GM12878 (cell line): ENCODE measurements around the gene RASL10A. TPM values are rescaled to one million over a fixed set of nuclear protein-coding genes. Genes with fewer than 3 reads are reported as not detected.

Source experiments
- ATAC-seq: fragments of 200-7000 bp; cut with Tn5 transposase; 3 replicates; pipeline ENCODE4 v1.9.1; 2020; ENCODE audit warnings: mild to moderate bottlenecking, moderate library complexity
- BruUV-seq: library from RNA; stranded (reverse); fragments of 400-500 nt; replicated peaks from 2 replicates; lab custom pipeline; 2021; lab: Mats Ljungman, UMichigan
- CTCF ChIA-PET: fragments of 300-600 bp; sonication (Branson Sonifier 250); formaldehyde crosslinking; extraction: SDS; loops from one replicate; lab custom pipeline; 2021; ENCODE audit warnings: inconsistent platforms; lab: Yijun Ruan, JAX
- POLR2A ChIA-PET: fragments of 350-600 bp; formaldehyde crosslinking; extraction: SDS; loops from one replicate; lab custom pipeline; 2021; ENCODE audit warnings: inconsistent platforms; lab: Charles Lee
- RAD21 ChIA-PET: fragments of 300-600 bp; sonication (Branson Sonifier 250); formaldehyde crosslinking; loops from one replicate; lab custom pipeline; 2023; ENCODE audit warnings: antibody characterized with exemption; ENCODE audit not compliant: unreplicated experiment; lab: Charles Lee
- SMC1A ChIA-PET: fragments of 300-600 bp; sonication (Branson Sonifier 250); formaldehyde crosslinking; loops from one replicate; lab custom pipeline; 2023; ENCODE audit not compliant: unreplicated experiment, uncharacterized antibody; lab: Charles Lee
- DNase-seq: peaks from one replicate; pipeline ENCODE4 v3.0.0-alpha.2; 2011; ENCODE audit warnings: low read depth, low spot score
- FAIRE-seq: peaks from 3 replicates; lab custom pipeline; 2011; peaks lifted over from hg19 to GRCh38; lab: Jason Lieb, UNC
- H2AFZ ChIP-seq: 2 replicates; pipeline ENCODE4 v1.6.0; 2011; ENCODE audit warnings: low read depth, low read length, control low read depth; ENCODE audit not compliant: control insufficient read depth
- H3K27ac ChIP-seq: 2 replicates; pipeline ENCODE4 v1.5.1; 2011; ENCODE audit warnings: control low read depth; ENCODE audit not compliant: control insufficient read depth, insufficient read depth
- H3K27me3 ChIP-seq, 2 experiments: replicated peaks in 1 of 2; 2 replicates each; pipeline versions ENCODE4 v1.6.0 to v1.6.1; 2011; ENCODE audit warnings: low read length in 1 of 2; ENCODE audit not compliant: control insufficient read depth in 2 of 2, insufficient read depth in 2 of 2
- H3K36me3 ChIP-seq, 2 experiments: 2 replicates each; pipeline ENCODE4 v1.5.1; 2011; ENCODE audit warnings: low read length in 1 of 2; ENCODE audit not compliant: control insufficient read depth in 2 of 2, insufficient read depth in 2 of 2
- H3K4me1 ChIP-seq: 2 replicates; pipeline ENCODE4 v1.6.1; 2011; ENCODE audit warnings: mild to moderate bottlenecking, low read length, moderate library complexity, mixed read lengths; ENCODE audit not compliant: control insufficient read depth, insufficient read depth
- H3K4me2 ChIP-seq: 2 replicates; pipeline ENCODE4 v1.6.0; 2011; ENCODE audit warnings: control low read depth; ENCODE audit not compliant: control insufficient read depth, insufficient read depth
- H3K4me3 ChIP-seq: fragments of 200-600 bp; sonication (generic); 2 replicates; pipeline ENCODE4 v1.5.1; 2016
- H3K79me2 ChIP-seq: 2 replicates; pipeline ENCODE4 v1.6.0; 2011; ENCODE audit warnings: low read length; ENCODE audit not compliant: control insufficient read depth, insufficient read depth
- H3K9ac ChIP-seq: 2 replicates; pipeline ENCODE4 v1.8.0; 2011; ENCODE audit warnings: low read length, control low read depth, mixed read lengths; ENCODE audit not compliant: control insufficient read depth, insufficient read depth
- H3K9me3 ChIP-seq: replicated peaks from 3 replicates; pipeline ENCODE4 v1.5.1; 2011; ENCODE audit warnings: mild to moderate bottlenecking, low read length; ENCODE audit not compliant: control insufficient read depth, insufficient read depth
- H4K20me1 ChIP-seq: 2 replicates; pipeline ENCODE4 v1.6.0; 2011; ENCODE audit not compliant: control insufficient read depth, insufficient read depth
- CBX3 ChIP-seq: fragments of 200-600 bp; sonication (generic); IDR thresholded peaks from 2 replicates; pipeline ENCODE4 v1.6.1; 2016; ENCODE audit warnings: low read depth, borderline replicate concordance
- CREM ChIP-seq: IDR thresholded peaks from 2 replicates; pipeline ENCODE4 v1.6.1; 2014; ENCODE audit warnings: antibody characterized with exemption, low read depth
- EED ChIP-seq: sonication (generic); IDR thresholded peaks from 2 replicates; pipeline ENCODE4 v1.6.1; 2016; ENCODE audit warnings: antibody characterized with exemption, low read depth
- ESRRA ChIP-seq: IDR thresholded peaks from 2 replicates; pipeline ENCODE4 v1.6.1; 2012; ENCODE audit warnings: mild to moderate bottlenecking, low read length, improper control_type of control experiment
- FOS ChIP-seq: IDR thresholded peaks from 3 replicates; pipeline ENCODE4 v1.6.1; 2011; ENCODE audit warnings: borderline replicate concordance; ENCODE audit not compliant: insufficient read length; ENCODE audit errors: extremely low read depth
- IKZF1 ChIP-seq: fragments of 450-650 bp; conservative IDR thresholded peaks from 2 replicates; pipeline ENCODE4 v1.6.1; 2017; ENCODE audit warnings: antibody characterized with exemption, mild to moderate bottlenecking
- KDM1A ChIP-seq: fragments of 200-600 bp; sonication (generic); IDR thresholded peaks from 2 replicates; pipeline ENCODE4 v1.6.1; 2016; ENCODE audit warnings: borderline replicate concordance
- NKRF ChIP-seq: fragments of 450-650 bp; conservative IDR thresholded peaks from 2 replicates; pipeline ENCODE4 v1.6.1; 2017; ENCODE audit warnings: mild to moderate bottlenecking, moderate library complexity
- NR2C2 ChIP-seq: IDR thresholded peaks from 2 replicates; pipeline ENCODE4 v1.6.1; 2011; ENCODE audit warnings: borderline replicate concordance, low read depth; ENCODE audit not compliant: control insufficient read depth, insufficient read length
- POLR2AphosphoS2 ChIP-seq: IDR thresholded peaks from 2 replicates; pipeline ENCODE4 v1.6.1; 2011; ENCODE audit warnings: low read depth, mild to moderate bottlenecking, low read length, improper control_type of control experiment, moderate library complexity
- RAD21 ChIP-seq: IDR thresholded peaks from 2 replicates; pipeline ENCODE4 v1.6.1; 2011; ENCODE audit warnings: mild to moderate bottlenecking, low read depth, low read length, moderate library complexity; ENCODE audit not compliant: insufficient read depth
- STAT1 ChIP-seq: fragments of 450-650 bp; conservative IDR thresholded peaks from 2 replicates; pipeline ENCODE4 v1.6.1; 2014; ENCODE audit warnings: antibody characterized with exemption, mild to moderate bottlenecking
- USF1 ChIP-seq: IDR thresholded peaks from 2 replicates; pipeline ENCODE4 v1.6.1; 2011; ENCODE audit warnings: borderline replicate concordance, low read depth, mild to moderate bottlenecking, moderate library complexity, mixed read lengths, low read length; ENCODE audit not compliant: insufficient read depth; ENCODE audit errors: extremely low read length
- WRNIP1 ChIP-seq: IDR thresholded peaks from 2 replicates; pipeline ENCODE4 v1.6.1; 2011; ENCODE audit warnings: low read depth, low read length, improper control_type of control experiment, borderline replicate concordance
- ZNF24 ChIP-seq: fragments of 450-650 bp; IDR thresholded peaks from 2 replicates; pipeline ENCODE4 v1.6.1; 2017; ENCODE audit warnings: antibody characterized with exemption, mild to moderate bottlenecking
- WGBS: methylation state at CpG from one replicate; pipeline ENCODE4 v1.1.6; 2016; ENCODE audit warnings: low lambda C conversion rate; ENCODE audit not compliant: insufficient replicate concordance, insufficient coverage; ENCODE audit errors: missing lambda C conversion rate; 5-methylcytosine and 5-hydroxymethylcytosine counted together
- in situ Hi-C: fragments of 300-500 bp; cut with MboI; formaldehyde crosslinking; loops from 9 replicates; pipeline ENCODE4 v1.14.3; 2018; ENCODE audit warnings: mixed read lengths
- intact Hi-C: fragments of 100-400 bp; cut with micrococcal nuclease; formaldehyde crosslinking; loops from one replicate; pipeline ENCODE4 v1.14.2; 2022; ENCODE audit not compliant: unreplicated experiment
- polyA plus RNA-seq, 11 experiments: library from polyadenylated mRNA; depleted of rRNA in 4 of 11; unstranded in 6 of 11; stranded (reverse) in 5 of 11; fragments of >200 nt; fragmentation: Nextera tagmentation in 4 of 11; fragmentation: Illumina TruSeq in 1 of 11; extraction: Ambion mirVana in 4 of 11; extraction: Trizol in 1 of 11; gene quantifications; 1 replicate in 1 of 11; 2 replicates in 10 of 11; pipeline versions ENCODE4 v1.2.1 to v1.2.3, GENCODE V29; 2011 to 2016; ENCODE audit warnings: inconsistent platforms in 2 of 11, missing spikeins in 2 of 11, low read depth in 1 of 11
- total RNA-seq, 4 experiments: library from RNA; depleted of rRNA in 3 of 4; stranded (reverse); fragments of >200 nt in 3 of 4; fragmentation: Illumina TruSeq in 1 of 4; extraction: Trizol in 1 of 4; gene quantifications; 2 replicates each; pipeline versions ENCODE4 v1.2.1 to v1.2.3, GENCODE V29; 2013 to 2021

The RASL10A gene
- total and polyA plus RNA-seq, 10 of the 15 experiments (the other 5 are each of a cell fraction or from before 2014, with no cell fraction given) = 0.12 to 0.46 (median 0.21) TPM; not detected in 6

DNA sequence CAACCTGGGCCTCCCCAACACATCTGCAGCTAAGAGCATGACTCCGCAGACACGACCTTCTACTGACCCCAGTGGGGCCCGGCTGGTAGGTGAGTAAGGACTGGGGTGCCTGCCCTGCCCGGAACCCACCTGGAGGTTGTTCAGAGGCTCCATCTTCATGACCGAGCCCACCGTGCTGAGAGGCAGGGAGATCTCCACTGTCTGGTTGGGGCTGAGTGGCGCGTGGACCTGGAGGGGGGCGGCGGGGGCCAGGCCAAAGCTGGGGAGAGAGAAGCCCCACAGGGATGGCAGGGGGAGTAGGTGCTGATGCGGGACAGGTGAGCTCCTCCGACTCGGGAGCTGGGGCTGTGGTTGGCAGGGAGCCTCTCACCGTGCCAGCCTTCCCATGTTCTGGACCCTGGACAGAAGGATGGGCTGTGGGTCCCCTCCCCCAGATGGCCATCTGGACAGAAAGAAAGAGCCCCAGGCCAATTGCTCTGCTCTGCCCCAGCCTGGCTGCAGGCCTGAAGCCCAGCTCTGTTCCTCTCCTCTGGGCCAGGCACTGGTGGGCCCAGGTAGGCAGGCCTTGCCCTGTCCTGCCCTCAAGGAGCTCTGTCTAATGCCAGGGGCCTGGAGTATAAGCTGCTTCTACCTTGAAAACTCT lies 16.3 kb upstream of the RASL10A start:
- intact Hi-C loops (no loop called here), in situ Hi-C loops (no loop called here)
- H3K36me3 ChIP-seq = peaks cover 9 to 52% of the 10 kb centered on the region in 2 experiments; a peak in 3 of 4 replicates
- no peak for FAIRE-seq
- no peaks in the 10 kb centered on the region for H3K4me1 ChIP-seq
- no peaks in the 10 kb centered on the region for H3K79me2 ChIP-seq
- no peak for DNase-seq
- no peak overlapping the region for H3K27ac ChIP-seq
- ChIA-PET CTCF (no interaction called here), RAD21 (no interaction called here), SMC1A (no interaction called here)
- no peak for ATAC-seq
- no peak overlapping the region for H3K9ac ChIP-seq
- no peak overlapping the region for H3K4me2 ChIP-seq
- no peaks in the 10 kb centered on the region for H3K27me3 ChIP-seq
- H4K20me1 ChIP-seq = no peaks in the 10 kb centered on the region
- no peak overlapping the region for H2AFZ ChIP-seq
- H3K9me3 ChIP-seq = no peaks in the 10 kb centered on the region
- TF ChIP-seq RAD21 = no peak
- TF ChIP-seq, all 136 proteins: peak for 0
- BruUV-seq = no TSS peak
- 92% methylated on average over 14 of the region's 14 CpGs for WGBS
- no peak overlapping the region for H3K4me3 ChIP-seq
- POLR2A ChIA-PET = no interaction called here

DNA sequence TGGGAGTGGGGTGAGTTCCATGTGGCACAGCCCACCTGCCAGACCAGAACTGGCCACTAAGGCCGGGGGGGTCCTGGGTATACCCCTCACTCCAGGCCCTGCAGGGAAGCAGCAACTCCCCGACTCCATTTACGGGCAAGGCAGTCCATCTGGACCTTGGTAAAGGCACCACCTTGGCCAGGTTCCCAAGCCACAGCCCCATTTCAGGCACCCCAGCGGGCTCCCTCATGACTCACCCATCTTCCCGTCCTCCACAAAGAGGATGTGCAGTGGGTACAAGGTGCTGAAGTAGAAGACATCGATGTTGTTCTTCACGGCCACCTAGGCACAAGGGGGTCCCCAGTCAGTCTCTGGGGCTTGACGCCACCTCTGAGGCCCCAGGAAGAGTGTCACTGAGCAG lies 15.7 kb upstream of the RASL10A start:
- 79% methylated on average over 8 of the region's 8 CpGs for WGBS
- FAIRE-seq = no peak
- Histone ChIP-seq H4K20me1 (no peaks in the 10 kb centered on the region), H3K9ac (no peak overlapping the region), H3K27me3 (no peaks in the 10 kb centered on the region), H3K4me2 (no peak overlapping the region), H3K4me3 (no peak overlapping the region), H2AFZ (no peak overlapping the region), H3K27ac (no peak overlapping the region), H3K36me3 (peaks cover 8 to 57% of the 10 kb centered on the region in 2 experiments; a peak in 3 of 4 replicates), H3K9me3 (no peaks in the 10 kb centered on the region), H3K4me1 (no peaks in the 10 kb centered on the region), H3K79me2 (no peaks in the 10 kb centered on the region)
- ChIA-PET RAD21 (no interaction called here), SMC1A (no interaction called here), POLR2A (no interaction called here), CTCF (no interaction called here)
- TF ChIP-seq USF1 (no peak), NR2C2 (no peak), KDM1A (no peak), STAT1 (no peak), IKZF1 (no peak), ESRRA (no peak), NKRF (no peak), FOS (no peak), EED (no peak), CREM (no peak), WRNIP1 (no peak), ZNF24 (no peak), CBX3 (no peak), POLR2AphosphoS2 (no peak)
- in situ Hi-C loops = no loop called here
- ATAC-seq = no peak
- no TSS peak for BruUV-seq
- no peak for DNase-seq
- intact Hi-C loops = no loop called here
